DMS79 (cell line): Measurements from ENCODE around the gene SLC25A5.
"Not testable (repeated sequence)": the region's sequence is repeated elsewhere in the genome, so short reads cannot be mapped to it uniquely, and the experiment has no call there.

Source experiments
- DNase-seq: peaks from one replicate; lab custom pipeline; 2025; lab: John Stamatoyannopoulos, UW

Gene SLC25A5

DNA sequence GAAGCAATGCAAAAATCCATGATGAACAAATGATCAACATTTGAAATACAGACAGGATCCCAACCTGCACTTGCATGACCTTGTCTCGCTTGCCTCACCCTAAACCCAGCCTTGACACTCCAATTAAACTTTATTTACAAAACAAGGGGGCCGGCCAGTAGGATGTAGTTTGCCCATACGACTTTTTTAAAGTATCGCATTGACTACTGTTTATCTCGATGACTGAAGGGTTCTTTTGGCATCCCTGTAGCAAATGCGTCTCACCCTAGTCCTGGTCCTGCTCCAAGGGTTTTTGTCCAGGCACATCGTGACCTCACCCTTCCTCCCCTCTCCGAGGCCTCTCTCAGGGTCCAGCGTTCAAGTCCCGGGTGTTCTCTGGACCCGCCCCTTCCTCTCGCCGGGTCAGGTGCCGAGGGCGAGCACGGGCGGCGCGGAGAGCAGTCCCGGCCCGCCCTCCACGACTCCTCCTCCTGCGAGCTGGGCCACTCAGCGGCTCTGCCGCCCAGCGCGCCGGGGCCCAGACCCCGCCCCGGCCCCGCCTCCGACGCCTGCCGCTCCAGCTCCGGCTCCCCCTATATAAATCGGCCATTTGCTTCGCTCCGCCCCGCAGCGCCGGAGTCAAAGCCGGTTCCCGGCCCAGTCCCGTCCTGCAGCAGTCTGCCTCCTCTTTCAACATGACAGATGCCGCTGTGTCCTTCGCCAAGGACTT lies at the start of gene SLC25A5:
Gene SLC25A5, plus strand, starts transcription at position 603 of the 709 bp plus-strand sequence. Its CDS starts 72 bp downstream, at position 675.
- peak; percentile 61 for DNase-seq

DNA sequence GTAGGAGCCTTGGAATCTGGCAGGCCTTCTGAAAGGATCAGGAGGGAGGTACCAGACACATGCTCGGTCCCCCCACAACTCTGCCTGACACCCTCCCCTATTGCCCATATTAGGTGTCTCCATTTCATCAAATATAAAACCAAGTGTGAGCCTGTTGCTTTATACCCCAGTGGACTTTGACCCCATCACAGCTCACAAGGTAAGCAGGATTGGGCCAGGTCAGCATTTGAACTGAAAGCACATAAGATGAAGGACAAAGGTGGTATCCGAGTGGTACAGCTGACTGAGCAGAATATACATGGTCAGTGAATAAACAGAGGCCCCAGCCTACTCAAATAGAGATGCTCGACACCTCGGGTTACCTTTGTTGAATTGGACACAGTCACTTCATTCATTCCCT lies 49.1 kb upstream of the SLC25A5 start:
- no peak for DNase-seq

DNA sequence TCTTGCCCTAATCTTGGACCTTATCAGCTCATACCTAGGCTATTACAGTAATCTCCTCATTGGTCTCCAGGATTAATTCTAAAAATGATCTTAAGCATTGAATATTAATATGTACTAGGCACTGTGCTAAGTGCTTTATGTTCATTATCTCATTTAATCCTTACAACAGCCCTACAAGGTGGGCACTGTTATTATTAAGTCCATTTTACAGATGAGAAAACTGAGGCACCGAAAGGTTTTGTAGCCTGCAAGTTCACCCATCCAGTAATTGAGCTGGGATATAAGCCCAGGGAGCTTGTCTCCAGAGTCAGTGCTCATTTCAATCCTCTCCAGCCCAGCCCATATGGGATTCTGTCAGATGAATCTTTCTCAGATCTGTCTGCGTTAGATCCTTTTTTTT lies 48.3 kb upstream of the SLC25A5 start:
- no peak for DNase-seq

DNA sequence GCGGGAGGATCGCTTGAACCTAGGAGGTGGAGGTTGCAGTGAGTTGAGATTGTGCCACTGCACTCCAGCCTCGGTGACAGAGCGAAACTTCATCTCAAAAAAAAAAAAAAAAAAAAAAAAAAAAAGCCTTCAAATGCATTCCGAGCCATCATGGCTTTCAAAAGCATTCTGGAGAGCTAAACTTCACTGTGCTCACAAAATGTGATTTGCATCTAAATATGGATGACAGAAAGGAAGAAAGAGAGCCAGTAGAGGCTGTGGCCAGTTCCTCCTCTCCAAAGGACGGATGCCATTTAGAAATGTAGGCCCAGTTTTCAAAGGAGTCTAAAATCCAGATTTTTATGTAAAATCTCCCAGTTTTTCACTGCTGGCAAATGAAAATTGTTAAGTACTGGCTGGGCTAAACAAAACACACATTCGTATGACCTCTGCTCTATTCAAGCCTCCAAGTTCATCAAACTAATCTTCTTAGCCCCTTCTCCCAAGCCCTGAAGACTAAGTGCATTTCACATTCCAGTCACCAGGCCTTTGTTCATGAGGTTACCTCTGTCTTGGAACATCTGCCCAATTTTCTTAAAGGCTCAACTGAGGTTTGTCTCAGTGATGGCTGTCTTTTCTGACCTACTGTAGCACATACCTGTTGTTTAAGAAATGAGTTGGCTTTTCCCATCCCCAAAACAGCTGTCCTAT lies 47.1 kb upstream of the SLC25A5 start:
- no peak for DNase-seq

DNA sequence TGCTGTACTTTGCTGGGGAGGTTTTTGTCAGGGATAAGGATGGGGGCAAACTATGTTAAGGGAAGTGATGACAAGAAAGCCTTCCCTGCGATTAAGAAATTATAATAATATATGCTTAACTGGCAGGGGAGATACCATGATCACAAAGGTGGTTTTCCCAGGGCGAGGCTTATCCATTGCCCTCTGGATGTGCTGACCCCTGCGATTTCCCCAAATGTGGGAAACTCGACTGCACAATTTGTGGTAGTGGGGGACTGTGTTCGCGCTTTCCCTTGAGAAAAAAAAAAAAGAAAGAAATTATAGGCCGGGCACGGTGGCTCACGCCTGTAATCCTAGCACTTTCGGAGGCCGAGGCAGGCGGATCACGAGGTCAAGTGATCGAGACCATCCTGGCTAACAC lies 44.6 kb upstream of the SLC25A5 start:
- DNase-seq: no peak

DNA sequence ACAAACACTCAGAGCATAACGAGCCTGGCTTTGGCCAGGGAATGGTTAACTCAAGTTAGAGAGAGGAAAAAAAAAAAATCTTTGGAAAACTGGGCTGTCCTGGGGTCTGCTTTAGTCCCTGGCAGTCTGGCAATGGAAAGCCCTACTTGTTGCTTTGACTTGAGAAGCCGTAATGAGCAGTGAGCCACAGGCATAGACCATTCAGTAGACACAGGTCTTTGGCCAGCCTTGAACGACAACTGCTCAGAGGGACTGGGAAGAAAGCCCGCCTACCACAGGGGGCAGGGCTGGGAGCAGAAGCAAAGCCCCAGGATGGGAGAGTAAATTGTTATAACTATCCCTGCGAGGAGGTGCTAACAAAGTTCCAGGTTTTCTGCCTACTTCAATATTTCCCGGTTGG lies 43.2 kb upstream of the SLC25A5 start:
- DNase-seq: no peak

DNA sequence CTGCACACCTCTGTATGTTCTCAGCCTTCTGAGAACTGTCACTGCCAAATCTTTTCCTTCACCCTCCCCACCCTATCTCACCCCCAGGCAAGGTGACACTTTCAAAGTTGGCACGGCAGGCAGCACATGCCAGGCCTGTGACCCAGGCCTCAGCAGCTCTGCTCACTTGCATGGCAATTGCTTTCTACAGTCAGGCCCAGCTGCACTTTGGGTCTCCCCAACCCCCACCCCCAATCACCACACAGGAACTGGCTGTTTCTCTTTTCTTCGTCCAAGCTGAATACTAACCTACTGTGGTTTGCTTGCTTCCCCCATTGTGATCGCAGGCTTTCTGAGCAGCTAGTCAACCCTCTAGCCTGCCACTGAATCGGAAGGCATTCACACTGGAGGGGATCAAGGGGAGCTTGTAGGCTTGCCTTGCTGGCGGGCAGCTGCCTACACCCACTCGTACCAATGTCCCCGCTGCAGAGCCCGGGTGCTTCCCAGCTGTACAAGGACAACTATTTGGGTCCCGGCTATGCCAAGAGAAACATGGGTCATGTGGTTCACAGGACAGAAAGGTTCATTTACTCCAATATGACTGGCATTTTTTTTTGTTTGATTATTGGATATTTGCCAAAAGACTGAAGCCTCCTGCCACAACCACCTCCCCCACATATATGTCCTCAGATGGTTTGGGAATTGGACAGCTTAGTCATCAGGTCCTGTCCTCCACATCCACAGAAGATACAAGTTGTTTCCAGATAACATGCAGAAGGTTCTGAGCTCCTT lies 41.0 kb upstream of the SLC25A5 start:
- no peak for DNase-seq

DNA sequence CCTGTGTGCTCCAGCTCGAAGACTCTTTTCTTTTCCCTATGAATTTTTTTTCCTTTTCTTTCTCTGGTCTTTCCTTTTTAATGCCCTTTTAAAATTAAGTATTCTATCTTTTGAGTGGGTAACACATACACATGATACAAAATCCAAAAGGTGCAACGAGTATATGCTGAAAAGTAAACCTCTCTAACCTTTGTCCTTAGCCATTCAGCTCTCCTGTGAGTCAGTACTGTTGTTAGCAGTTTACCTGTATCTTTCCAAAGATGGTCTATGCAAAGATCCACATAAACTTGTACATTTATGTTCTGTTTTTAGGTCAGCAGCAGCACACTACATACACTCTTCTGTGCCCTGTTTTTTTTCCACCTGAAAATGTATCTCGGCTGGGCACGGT lies 40.5 kb upstream of the SLC25A5 start:
- DNase-seq: no peak

DNA sequence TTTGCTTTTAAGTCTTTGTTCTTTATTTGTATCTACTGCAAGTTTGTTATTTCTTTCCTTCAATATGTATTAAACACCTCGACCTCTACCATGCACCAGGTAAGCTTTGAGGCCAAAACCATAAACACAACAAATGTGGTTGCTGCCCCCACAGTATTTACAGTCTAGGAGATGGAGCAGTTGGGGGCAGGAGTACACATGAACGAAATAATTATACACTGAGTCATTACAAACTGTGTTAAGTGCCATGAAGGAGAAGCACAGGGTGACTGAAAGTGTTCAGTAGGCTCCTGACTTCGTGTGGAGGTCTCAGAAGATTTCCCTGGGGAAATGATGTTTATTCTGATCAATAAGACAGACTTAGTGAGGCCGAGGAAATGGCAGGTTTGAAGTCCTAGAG lies 38.8 kb upstream of the SLC25A5 start:
- no peak for DNase-seq

DNA sequence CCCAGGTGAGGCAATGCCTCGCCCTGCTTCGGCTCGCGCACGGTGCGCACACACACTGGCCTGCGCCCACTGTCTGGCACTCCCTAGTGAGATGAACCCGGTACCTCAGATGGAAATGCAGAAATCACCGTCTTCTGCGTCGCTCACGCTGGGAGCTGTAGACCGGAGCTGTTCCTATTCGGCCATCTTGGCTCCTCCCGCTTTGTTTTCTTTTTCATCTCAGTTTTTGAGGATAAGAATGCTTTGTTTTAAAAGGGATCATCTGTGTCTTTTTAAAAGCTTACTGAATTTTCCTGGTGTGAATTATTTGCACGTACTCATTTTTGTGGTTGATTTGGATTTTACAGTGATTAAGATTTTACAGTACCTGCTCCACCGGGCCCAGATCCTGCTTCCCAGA lies 26.9 kb upstream of the SLC25A5 start:
- DNase-seq: not testable (repeated sequence)

DNA sequence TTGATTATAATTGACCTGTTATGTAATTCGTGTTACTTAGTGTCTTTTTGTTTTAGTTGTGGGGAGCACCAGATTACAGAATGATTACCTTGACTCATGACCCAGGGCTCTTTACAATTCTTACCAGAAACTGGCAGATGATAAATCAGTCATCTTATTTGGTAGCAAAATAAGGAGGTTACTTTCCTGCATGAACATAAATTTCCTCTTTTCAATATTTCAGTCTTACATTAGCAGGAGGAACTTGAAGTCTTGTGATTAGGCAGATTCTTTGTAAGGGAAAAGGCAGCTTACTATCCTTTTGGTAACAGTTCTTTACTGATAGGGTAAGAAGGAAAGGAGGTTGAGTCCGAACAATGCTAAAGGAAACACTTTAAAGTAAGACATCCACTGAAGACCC lies 26.0 kb upstream of the SLC25A5 start:
- no peak for DNase-seq

DNA sequence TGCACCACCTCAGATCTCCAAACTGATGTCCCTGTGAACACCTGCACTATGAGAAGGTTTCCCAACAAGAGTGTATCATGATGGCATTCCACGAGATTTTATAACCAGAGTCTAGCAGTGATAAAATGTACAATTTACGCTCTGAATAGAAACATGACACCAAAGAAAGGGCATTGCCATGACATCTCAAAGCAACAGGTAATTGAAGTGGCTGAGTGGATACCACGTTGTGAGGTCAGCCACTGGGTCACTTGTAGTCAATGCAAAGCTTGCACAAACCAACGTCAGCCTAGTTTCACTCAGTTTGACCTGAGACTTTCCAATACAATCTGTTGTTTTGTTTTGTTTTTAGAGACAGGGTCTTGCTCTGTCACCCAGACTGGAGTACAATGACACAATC lies 15.0 kb upstream of the SLC25A5 start:
- no peak for DNase-seq

DNA sequence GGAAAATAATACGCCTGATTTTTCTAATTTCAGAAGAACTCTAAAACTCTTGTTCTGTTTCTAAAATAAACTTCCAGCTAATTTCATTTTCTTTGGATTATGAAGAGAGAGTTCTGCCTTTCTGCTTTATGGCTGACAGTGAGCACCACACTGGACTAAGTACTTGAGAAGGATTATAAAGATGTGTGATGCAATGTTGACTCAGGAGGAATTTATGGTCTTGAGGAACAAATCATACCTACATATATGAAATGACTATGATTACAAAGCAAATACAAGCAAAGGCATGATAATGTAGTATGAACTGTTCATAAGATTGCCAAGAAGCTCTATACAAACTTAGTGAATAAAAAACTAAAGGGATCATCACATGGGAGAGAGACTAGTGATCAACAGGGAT lies 13.0 kb upstream of the SLC25A5 start:
- no peak for DNase-seq

DNA sequence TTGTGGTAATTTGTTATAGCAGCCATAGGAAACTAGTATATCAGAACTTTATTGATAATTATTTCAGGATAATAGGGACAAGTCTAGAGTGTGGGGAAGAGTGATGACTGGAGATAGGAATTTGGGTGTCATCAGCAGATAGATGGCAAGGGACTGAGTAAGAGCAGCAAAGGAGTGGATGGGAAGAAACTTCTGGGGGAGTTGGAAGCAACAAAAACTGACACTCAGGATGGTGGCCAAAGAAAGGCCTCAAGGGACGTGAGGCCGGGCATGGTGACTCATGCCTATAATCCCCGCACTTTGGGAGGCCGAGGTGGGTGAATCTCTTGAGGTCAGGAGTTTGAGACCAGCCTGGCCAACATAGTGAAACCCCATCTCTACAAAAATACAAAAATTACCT lies 9.1 kb upstream of the SLC25A5 start:
- DNase-seq: no peak

DNA sequence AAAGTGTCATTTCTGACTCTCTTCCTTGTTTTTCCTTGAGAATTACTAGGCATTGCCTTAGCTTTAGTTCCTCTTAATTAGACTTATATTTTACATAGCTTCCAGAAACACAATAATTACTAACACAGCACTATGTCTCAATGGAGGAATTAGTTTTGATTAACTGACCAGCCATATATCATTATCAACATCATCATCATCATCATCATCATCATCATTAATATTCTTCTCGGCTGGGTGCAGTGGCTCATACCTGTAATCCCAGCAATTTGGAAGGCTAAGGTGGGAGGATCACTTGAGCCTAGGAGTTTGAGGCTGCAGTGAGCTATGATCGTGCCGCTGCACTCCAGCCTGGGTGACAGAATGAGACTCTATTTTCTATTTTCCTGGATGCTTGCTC lies 2.7 kb upstream of the SLC25A5 start:
- no peak for DNase-seq

DNA sequence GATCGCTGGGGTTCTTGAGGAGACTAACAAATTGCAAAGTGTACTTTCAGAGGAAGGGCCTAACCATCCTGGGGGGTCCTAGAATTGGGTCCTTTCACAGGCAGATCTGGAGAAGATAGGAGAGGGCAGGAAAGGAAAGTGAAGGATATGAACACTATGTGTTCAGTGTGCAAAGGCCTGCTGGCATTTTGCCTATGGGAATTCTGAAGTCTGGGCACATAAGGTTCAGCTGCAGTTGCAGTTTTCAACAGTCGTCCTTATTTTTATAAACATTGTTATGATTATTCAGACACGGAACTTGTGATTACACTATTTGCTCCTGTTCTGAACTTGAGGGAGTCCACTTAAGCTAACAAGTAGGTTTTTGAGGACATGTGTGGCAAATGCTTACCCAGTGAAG lies 1.3 kb upstream of the SLC25A5 start:
- no peak for DNase-seq

DNA sequence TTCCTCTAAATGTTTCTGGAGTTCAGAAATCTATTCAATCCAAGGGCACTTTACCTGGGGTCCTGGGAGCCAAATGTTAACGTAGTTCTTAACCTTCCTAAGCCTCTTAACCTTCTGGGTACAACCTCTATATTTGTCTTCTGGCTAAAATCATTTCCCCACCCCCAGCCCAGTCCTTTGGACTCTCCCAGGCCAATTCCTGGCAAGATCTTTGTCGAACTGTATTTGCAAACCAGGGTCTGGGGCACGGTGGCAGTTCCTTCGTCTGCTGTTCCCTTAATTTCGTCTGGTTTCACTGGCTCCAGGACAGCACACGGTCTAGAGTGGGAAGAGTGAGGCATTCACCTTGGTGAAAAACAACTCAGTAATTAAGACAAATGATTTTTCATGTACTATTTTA lies 811 bp upstream of the SLC25A5 start:
- no peak for DNase-seq

DNA sequence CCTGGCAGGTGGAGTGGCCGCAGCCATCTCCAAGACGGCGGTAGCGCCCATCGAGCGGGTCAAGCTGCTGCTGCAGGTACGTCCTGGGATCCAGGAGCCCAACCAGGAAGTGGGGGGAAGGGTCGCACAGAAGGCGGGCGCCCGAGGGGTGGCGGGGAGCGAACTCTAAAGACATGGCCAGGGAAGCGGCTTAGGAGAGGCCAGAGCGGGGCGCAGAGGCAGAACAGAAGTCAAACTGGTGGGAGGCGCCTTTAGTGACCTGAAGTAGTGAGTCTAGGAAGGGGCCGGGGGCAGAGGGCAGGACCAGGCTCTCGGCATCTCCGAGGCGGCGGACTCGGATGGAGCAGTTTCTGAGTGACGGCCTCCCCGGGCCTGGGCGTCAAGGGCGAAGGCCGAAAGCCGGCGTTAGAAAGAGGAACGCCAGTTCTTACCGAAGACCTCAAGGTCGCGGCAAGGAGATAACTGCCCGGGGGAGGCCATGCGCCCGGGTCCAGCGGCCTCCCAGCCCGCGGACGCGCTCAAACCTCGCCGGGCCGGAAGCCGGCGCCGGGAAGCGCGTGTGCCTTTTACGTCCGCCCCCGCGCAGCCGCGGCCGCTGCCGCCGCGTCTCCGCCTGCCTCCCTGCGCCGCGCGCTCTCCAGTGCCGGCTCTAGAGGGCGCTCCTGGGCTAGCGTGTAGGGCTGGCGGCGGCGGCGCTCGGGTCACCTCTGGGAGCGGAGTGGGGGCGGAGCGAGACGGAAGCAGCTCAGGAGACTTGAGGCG lies 488 bp downstream of the SLC25A5 start:
- peak; percentile 30 for DNase-seq

DNA sequence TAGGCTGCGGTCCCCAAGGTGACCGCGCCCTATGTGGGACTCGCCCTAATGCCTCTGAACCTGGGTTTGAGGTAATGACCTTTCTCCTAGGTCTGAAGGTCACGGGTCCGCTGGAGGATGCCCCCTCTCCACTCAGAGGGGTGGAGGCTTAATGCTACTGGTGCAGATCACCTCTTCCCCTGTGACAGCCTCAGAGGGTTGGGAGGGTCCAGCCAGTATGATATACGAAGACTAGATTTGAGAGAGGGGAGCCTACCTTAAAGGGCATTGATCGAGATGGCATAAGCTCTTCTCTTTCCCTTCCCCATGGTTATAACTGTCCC lies 1.0 kb downstream of the SLC25A5 start:
- DNase-seq: no peak

DNA sequence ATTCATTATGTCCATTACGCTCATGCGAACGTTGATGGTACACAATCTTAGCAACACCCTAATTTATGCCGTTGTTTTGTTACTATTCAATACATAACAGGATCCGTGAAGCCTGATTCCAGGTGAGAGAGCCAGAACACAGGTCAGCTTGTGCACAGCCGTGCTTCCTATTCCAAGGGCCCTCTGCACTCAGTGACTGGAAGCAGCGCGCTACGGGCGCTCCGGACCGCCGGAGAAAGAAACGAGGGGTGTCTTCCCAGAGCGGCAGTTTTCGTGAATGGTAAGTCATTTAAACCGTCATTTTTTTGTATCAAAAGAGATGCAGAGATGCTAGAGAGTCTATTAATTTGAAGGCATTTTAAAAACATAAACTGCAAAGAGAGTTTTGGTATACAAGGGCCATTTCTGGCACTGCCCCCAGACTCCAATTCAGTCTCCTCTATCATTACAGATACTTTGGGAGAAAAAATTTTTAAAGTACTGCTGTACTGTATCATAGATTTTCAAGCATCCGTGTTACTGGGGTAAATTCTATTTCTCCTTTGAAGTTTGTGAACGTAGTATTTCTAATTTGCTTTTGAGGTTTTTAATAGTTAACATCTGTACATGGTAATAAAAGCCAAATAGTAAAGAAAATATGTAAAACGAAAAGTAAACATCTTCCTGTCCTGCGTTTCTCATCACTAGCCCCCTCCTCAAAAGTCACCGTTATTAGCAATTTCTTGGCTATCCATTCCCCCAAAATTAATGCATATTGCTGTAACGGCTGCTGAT lies 6.6 kb downstream of the SLC25A5 start:
- no peak for DNase-seq

DNA sequence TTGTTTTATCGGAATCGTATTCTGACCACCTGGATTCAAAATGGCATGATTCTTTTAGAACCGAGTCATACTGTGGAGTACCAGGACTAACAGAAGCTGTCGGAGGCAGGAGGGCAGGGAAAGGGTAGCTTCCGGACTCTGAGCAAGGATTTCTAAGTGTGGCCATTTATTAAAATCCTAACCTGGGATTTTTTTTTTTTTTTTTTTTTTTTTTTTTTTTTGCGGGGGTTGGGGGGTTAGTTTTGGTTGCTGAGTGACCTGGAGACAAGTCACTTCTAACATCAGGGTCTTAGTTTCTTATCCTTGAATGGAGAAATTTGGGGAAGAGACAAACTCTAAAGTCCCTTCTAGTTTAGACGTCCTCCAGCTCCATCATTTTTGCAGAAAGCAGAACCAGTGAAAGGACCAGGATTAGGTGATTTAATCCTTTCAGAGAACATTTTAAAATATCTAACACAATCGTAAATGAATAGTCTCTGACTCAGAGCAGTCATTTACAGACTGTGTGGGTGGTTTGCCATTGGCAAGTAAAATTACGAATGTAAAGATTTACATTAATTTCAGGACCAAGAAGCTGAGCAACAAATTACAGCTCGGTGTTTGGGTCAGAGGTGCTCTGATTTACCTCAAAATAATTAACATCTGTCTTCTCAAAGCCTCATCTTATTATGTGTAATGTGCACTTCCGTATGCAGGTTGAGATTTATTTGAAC lies 7.3 kb downstream of the SLC25A5 start:
- DNase-seq: no peak
